ENCODE measurements around the gene CPB1. TPM values are rescaled to one million over a fixed set of nuclear protein-coding genes. Genes with fewer than 3 reads are reported as not detected.
"Not testable (repeated sequence)": the region's sequence is repeated elsewhere in the genome, so short reads cannot be mapped to it uniquely, and the experiment has no call there.

CPB1 gene
- total RNA-seq: 10 to 100 TPM; 11.1 to 58.4 (median 30.7) TPM
- polyA plus RNA-seq: 1 to 10 TPM in 2 of 3 donors, under 1 TPM in 1; 0.43 to 7.8 (median 3.1) TPM
- long read RNA-seq, donor 1, partial matches to known transcripts: 0 of 1 reads
- long read RNA-seq, donor 1, other reads (novel, unspliced or antisense): 0 of 1 reads
- long read RNA-seq, donor 2, transcript CPB1-201 (11 exons, 1,458 nt): major isoform, 50 of 73 reads
- long read RNA-seq, donor 2, transcript CPB1-205 (2 exons, 3,574 nt): minor isoform, 8 of 73 reads
- long read RNA-seq, donor 2, partial matches to known transcripts: 15 of 73 reads
- long read RNA-seq, donor 2, other reads (novel, unspliced or antisense): 0 of 73 reads

- H3K4me1 ChIP-seq: peaks cover 0 to 15% (median 4%) of the 10 kb centered on the region in 6 donors
- peak within 1 kb of the TSS in 7 of 8 donors; percentile 42 to 75 (median 59) for H3K27ac ChIP-seq
- DNase-seq: no peak
- H3K27me3 ChIP-seq (replicated peaks in 1 of 7): no peaks in the 10 kb centered on the region
- no peaks in the 10 kb centered on the region for H3K36me3 ChIP-seq
- peaks cover 0 to under 1% (median 0%) of the 10 kb centered on the region in 8 donors for H3K9me3 ChIP-seq
- intact Hi-C loops (cut with DNase I; ENCODE audit: low total_unique reads): no loop called here
- no peak within 1 kb of the TSS for H3K4me3 ChIP-seq
- TF ChIP-seq CTCF (IDR thresholded peaks at IDR 0.05 in 8 of 11, conservative IDR thresholded peaks at IDR 0.05 in 3 of 11): no peak
- TF ChIP-seq POLR2AphosphoS5 (IDR thresholded peaks at IDR 0.05): no peak
- no peak for TF ChIP-seq POLR2A (IDR thresholded peaks at IDR 0.05)
Measured at GRCh38 chr3:148827585-148827984, at the start of gene CPB1. Gene CPB1 (plus strand): TSS chr3:148827811. CDS start chr3:148827824, 13 bp downstream.

DNA sequence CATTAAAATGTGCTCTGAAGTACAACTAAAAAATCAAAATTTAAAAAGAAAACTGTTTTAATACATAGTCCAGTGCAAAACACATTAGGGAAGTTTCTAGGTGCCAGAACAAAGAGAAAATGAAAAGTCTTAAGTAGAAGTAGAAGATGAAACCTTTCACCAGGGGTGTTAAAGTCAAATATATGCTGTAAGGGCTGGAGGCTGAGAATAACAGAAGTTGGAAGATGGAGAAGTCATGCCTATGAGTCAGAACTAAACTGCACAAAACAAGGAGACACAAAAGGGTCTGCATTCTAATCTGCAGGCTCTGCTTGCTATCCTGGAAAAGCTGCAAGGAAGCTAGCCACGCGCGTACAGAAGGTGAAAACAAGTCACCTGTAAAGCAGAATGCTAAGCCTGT, 48.7 kb upstream of the CPB1 start:
- Histone ChIP-seq H3K36me3 (no peaks in the 10 kb centered on the region), H3K4me1 (no peaks in the 10 kb centered on the region), H3K9me3 (no peaks in the 10 kb centered on the region), H3K27ac (no peak overlapping the region), H3K4me3 (no peak overlapping the region), H3K27me3 (replicated peaks in 1 of 7) (no peaks in the 10 kb centered on the region)
- intact Hi-C loops (cut with DNase I; ENCODE audit: low total_unique reads): no loop called here
- DNase-seq: no peak
- 89 to 98% (median 96%) methylated on average over 3 of the region's 3 CpGs for WGBS, 5 donors
- no peak for TF ChIP-seq POLR2AphosphoS5 (IDR thresholded peaks at IDR 0.05)
- TF ChIP-seq POLR2A (IDR thresholded peaks at IDR 0.05): no peak
- TF ChIP-seq CTCF (IDR thresholded peaks at IDR 0.05 in 8 of 11, conservative IDR thresholded peaks at IDR 0.05 in 3 of 11): no peak

GRCh38 chr3:148785026-148785425, 42.6 kb upstream of the CPB1 start:
- H3K4me3 ChIP-seq; intact Hi-C loops (cut with DNase I; ENCODE audit: low total_unique reads); H3K27me3 ChIP-seq (replicated peaks in 1 of 7); DNase-seq; H3K4me1 ChIP-seq; H3K27ac ChIP-seq; H3K9me3 ChIP-seq; H3K36me3 ChIP-seq: not testable (repeated sequence)
- WGBS, 5 donors: 50 to 81% (median 67%) methylated on average over 6 of the region's 6 CpGs

DNA sequence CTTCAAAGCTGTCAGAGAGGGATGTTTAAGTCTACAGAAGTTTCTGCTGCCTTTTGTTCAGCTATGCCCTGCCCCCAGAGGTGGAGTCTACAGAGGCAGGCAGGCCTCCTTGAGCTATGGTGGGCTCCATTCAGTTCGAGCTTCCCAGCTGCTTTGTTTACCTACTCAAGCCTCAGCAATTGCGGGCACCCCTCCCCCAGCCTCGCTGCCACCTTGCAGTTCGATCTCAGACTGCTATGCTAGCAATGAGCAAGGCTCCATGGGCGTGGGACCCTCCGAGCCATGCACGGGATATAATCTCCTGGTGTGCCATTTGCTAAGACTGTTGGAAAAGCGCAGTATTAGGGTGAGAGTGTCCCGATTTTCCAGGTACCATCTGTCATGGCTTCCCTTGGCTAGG, 41.5 kb upstream of the CPB1 start:
- H3K9me3 ChIP-seq; H3K4me1 ChIP-seq; H3K4me3 ChIP-seq; H3K36me3 ChIP-seq; H3K27ac ChIP-seq; DNase-seq; intact Hi-C loops (cut with DNase I; ENCODE audit: low total_unique reads); H3K27me3 ChIP-seq (replicated peaks in 1 of 7): not testable (repeated sequence)
- WGBS, 5 donors: 85 to 97% (median 89%) methylated on average over 9 of the region's 9 CpGs

DNA sequence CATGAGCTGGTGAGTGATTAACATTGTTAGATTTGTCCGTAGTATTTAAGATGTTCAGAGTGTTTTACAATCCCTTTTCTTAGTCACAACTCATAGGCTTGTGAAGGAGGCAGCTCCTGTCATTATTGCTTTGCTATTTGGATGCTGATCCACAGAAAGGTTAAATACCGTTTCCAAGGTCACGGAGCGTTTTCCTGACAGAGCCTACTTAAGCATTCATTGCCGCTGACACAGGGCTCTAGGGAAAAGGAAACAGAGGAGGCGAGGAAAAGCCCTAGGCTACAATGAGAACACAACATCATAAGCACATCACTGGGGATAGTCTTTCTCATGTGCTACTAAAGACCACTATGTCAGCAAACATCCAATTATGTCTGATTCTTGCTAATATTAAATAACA, 38.5 kb upstream of the CPB1 start:
- H3K27ac ChIP-seq: no peak overlapping the region
- no peak overlapping the region for H3K4me3 ChIP-seq
- intact Hi-C loops (cut with DNase I; ENCODE audit: low total_unique reads): no loop called here
- no peaks in the 10 kb centered on the region for H3K4me1 ChIP-seq
- H3K36me3 ChIP-seq: no peaks in the 10 kb centered on the region
- H3K27me3 ChIP-seq (replicated peaks in 1 of 7): no peaks in the 10 kb centered on the region
- DNase-seq: no peak
- no peak for TF ChIP-seq POLR2A (IDR thresholded peaks at IDR 0.05)
- no peak for TF ChIP-seq CTCF (IDR thresholded peaks at IDR 0.05 in 8 of 11, conservative IDR thresholded peaks at IDR 0.05 in 3 of 11)
- no peak for TF ChIP-seq POLR2AphosphoS5 (IDR thresholded peaks at IDR 0.05)
- peaks cover 0 to 6% (median 0%) of the 10 kb centered on the region in 8 donors for H3K9me3 ChIP-seq
- WGBS, 5 donors: 49 to 64% (median 56%) methylated on average over 6 of the region's 6 CpGs

All from spleen (tissue), 13 donors.